ENCODE results near the gene CD151.

CD151 gene

DNA sequence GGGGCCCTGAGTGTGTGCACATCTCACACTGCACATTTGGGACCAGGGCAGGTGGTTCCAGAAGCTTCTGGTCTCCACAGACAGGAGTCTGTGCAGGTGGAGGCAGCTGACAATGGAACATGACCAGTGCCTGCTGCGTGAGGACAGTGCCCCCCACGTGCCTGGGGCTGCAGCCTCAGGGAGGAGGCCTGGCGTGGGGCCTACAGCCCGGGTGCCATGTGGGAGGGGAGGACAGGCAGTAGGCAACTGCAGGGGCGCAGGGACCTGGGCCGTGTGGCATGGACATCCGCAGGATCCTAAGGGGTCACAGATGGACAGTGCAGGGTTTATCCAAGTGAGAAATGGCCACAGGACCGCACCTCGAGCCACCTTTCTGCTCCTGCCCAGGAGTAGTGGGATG, 38.7 kb downstream of the CD151 start:
- DNase-seq (ENCODE audit: low read depth) = no peak

DNA sequence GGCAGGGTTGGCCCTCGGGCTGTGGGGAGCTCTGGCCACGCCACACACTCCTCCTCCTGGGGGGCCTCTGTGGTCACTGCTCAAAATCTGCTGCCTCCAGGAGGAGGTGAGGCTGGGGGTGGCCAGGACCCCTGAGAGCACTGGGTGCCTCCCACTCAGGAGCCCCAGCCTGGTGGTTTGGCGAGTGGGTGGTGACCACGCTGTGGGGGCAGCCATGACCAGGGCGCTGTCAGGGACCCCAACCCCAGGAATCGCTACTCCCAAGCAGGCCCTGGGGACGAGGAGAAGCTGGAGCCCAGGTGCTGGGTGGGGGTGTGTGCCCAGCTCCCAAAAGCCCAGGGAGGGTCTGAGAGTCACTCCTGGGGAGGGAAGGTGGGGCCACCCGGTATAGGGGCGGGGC, 40.0 kb downstream of the CD151 start:
- no peak for DNase-seq (ENCODE audit: low read depth)

DNA sequence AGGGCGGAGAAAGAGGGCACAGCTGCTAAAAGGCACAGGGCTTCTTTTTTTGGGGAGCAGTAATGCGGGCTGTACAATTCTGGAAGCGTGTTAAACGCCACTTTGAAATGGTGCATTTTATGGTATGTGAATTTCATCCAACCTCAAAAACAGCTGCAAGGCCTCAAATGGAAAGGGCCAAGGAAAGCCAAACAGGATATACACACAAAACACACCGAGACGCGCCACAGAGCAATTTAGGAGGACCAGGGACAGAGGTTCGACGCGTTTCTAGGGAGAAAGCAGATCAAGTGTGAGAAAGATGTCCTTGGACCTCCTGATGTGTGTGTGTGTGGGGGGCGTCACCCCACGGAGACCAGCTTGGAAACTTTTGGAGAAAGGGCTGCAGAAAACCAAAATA, 41.0 kb downstream of the CD151 start:
- DNase-seq (ENCODE audit: low read depth) = no peak

DNA sequence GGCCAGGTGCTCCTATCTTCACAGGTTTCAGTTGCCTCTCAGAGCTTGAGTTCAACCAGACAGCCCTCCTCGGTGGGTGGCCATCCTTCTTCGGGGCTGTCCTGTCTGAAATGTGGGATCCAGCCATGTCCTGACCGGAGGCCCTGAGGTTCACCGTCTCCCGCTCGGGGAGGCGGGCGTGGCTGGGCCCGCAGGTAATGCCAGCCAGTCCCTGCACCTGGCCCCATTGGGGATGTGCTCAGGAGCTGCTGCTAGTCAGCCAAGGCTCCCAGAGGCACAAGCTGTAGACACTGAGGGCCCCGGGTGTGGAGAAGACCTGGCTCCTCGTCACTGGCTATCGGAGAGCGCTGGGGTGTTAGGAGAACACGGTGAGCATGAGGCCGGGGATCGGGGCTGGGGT, 42.5 kb downstream of the CD151 start:
- DNase-seq (ENCODE audit: low read depth) = no peak

DNA sequence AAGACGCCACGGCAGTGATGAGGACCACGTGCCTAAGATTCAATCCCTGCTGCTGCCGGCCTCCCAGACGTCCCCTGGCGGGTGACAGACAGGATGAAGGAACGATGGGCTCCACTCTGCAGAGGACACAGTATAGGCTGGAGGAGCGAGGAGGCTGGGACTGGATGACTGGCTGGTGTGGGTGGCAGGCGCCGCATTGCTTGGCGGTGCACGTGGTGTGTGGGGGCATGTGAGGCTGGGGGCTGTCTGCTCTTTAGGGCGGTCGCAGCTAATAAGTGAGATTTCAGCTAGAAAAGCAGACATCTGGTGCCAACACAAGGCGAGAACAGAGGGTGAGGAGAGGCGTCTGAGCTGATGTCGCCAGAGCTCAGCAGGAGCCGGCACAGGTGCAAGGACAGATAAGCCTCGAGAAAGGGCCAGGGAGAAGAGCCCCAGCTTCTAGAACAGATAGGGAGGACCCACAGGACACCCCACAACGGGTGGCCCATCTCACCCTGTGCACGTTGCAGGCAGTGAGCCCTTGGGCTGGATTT, 43.1 kb downstream of the CD151 start:
- no peak for DNase-seq (ENCODE audit: low read depth)

DNA sequence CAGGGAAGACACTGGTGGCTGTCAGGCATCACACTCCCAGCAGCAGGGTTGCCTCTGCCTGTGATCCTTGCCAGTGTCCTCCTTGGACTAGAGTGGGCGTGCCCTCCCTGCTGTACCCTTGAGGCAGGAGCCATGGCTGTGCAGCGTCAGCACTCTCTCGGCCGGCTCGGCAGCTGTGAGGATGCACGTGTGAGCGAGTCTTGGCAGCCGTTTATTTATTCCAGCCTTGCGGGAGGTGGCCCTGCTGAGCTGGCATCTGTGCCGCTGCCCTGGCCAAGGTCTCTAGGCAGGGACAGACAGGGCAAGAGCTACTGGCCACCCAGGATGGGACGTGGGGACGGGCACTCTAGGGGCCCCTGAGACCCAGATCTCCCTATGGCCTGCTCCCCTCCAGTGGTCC, 43.8 kb downstream of the CD151 start:
- DNase-seq (ENCODE audit: low read depth) = no peak

DNA sequence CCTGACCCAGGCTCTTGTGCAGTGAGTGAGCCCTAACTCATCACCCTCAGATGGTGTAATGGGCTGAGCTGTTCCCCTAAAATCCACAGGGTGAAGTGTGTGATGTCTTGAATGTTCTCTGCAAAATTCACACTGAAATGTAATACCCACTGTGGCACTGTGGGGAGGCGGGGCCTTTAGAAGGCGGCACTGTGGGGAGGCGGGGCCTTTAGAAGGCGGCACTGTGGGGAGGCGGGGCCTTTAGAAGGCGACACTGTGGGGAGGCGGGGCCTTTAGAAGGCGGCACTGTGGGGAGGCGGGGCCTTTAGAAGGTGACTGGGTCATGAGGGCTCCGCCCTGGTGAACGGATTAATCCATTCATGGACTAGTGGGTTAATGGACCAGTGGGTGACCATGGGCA, 44.8 kb downstream of the CD151 start:
- DNase-seq (ENCODE audit: low read depth) = no peak

DNA sequence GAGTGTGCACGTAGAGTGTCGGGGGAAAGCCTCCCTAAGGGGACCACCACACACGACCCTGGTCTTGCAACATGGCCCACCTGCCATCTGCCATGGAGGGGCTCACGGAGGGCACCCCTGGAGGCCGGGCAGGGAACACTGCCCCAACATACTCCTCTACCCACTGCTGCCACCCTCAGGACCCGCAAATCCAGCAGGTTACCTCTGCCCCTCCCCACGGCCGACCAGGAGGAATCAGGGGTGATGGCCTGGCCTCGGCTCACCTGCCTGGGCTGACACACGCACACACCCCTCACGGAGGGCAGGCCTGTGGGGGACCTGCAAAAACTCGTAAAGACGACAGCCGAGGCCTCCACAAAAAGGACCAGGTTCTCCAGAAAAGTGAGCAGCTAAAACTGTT, 47.7 kb downstream of the CD151 start:
- DNase-seq (ENCODE audit: low read depth) = no peak

DNA sequence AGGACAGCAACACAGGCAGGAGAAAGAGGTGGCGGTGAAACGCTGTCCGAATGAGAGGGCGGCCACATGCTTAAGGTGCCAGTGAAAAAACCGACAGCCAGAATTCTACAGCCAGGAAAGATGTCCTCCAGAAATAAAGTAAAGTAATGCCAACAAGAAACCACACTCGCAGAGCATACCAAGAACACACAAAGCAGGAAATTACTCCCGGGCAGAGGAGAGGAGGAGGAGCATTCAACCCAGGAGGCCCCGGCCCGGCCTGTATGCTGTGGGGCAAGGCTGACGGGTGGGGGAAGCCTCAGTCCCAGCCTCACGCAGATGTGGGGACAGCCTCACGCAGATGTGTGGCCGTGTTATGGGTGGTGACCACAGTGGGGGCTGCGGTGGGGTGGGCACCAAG, 49.8 kb downstream of the CD151 start:
- no peak for DNase-seq (ENCODE audit: low read depth)

DNA sequence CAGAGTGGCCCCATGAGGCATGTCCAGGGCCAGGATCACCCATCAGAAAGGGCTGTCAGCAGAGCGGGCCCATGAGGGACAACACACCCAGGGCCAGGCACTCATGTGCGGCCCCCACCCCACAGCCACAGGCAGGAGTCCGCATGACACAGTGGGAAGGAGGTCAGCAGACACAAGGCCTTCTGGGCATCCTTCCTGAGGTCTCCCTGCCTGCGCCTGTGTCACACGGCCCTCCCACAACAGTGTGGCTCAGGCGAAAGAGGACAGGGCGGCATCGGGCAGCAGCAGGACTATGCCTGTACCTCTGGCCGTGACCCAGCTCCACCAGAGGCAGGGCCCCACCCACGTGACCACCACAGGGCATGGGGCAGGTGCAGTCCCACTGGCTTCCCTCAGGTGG, 50.8 kb downstream of the CD151 start:
- DNase-seq (ENCODE audit: low read depth) = no peak

DNA sequence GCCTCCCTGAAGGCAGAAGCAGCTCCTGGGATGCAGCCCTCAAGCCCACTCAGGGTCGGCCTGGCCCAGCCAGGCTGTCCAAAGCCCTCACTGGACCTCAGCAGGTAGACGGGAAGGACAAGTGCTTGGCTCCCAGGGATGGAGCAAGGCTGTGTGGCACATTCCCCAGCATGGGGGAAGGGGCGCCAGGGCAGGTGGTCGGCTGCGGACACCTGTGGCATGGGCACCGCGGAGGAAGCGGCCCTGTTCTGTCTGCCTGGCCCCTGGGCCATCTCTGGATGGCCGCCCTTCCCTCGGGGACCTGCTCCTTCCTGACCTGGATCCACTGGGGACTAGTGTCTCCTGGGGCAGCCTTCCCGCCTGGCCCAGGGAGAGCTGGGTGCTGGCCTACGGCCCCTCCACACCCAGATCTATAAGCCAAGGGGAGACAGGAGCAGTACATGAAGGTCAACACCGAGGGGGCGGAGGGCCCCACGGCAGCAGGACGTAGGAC, 51.9 kb downstream of the CD151 start:
- DNase-seq (ENCODE audit: low read depth) = no peak

DNA sequence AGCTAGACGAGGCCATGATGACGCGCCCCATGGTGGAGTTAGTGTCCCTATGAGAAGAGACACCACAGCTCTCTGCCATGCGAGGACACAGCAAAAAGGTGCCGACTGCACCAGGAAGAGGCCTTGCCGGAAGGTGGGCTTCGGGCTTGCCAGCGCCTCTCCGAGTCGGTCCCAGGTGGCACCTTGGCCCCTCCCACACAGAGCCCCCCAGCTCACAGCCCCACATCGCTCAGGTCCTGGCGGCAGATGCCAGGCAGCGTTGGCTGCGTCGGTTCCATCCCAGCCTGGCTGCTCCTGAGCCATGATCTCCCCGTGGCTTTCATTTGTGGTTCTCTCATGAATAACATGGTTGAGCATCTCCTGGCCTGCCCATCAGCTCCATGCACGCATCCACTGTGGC, 53.8 kb downstream of the CD151 start:
- no peak for DNase-seq (ENCODE audit: low read depth)

DNA sequence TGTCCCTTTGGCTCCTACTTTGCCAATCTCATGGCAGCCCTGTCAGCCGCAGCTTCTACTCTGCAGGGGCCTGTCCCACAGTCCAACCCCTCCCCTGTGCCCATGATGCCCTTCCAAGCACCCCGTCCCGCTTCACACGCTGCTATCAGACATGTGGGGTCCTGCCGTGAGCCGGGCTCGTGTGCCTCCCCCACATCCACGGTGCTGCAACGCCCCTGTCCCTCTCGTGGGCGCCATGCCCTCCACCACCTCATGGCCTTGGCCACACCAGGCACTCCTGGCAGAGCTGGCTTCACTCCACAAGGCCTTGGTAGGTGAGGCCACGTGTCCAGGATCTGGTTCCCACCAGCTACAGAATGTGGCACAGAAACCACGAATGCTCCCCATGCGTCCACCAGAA, 54.8 kb downstream of the CD151 start:
- DNase-seq (ENCODE audit: low read depth) = no peak
